HG02610 (cell line): ENCODE results near the gene ANKIB1.
"Not testable (repeated sequence)": the region's sequence is repeated elsewhere in the genome, so short reads cannot be mapped to it uniquely, and the experiment has no call there.

Experiments
- ATAC-seq: cut with Tn5 transposase; IDR thresholded peaks from one replicate; pipeline ENCODE4 v1.9.1; 2021; ENCODE audit warnings: mild to moderate bottlenecking, moderate library complexity; ENCODE audit not compliant: unreplicated experiment

ANKIB1 gene

GRCh38 chr7:92402920-92403759, 157.4 kb downstream of the ANKIB1 start:
- ATAC-seq, result no peak

- no peak for ATAC-seq
Measured at GRCh38 chr7:92403760-92404074, 157.9 kb downstream of the ANKIB1 start.

GRCh38 chr7:92404170-92404614, 158.4 kb downstream of the ANKIB1 start:
- ATAC-seq, result no peak

- ATAC-seq, result no peak
Measured at GRCh38 chr7:92409357-92409756, 163.6 kb downstream of the ANKIB1 start.

- ATAC-seq, result not testable (repeated sequence)
Measured at GRCh38 chr7:92410162-92410561, 164.4 kb downstream of the ANKIB1 start.

GRCh38 chr7:92412745-92413144, 167.0 kb downstream of the ANKIB1 start:
- no peak for ATAC-seq

- no peak for ATAC-seq
Measured at GRCh38 chr7:92413550-92413949, 167.8 kb downstream of the ANKIB1 start.

- no peak for ATAC-seq
Measured at GRCh38 chr7:92415225-92415624, 169.5 kb downstream of the ANKIB1 start.

GRCh38 chr7:92417913-92418312, 172.1 kb downstream of the ANKIB1 start:
- ATAC-seq, result no peak

- no peak for ATAC-seq
Measured at GRCh38 chr7:92421676-92422435, 176.1 kb downstream of the ANKIB1 start.

- ATAC-seq, result no peak
Measured at GRCh38 chr7:92422926-92423325, 177.2 kb downstream of the ANKIB1 start.

GRCh38 chr7:92423710-92424131, 177.9 kb downstream of the ANKIB1 start:
- ATAC-seq, result no peak

- ATAC-seq, result no peak
Measured at GRCh38 chr7:92425311-92425947, 179.7 kb downstream of the ANKIB1 start.

GRCh38 chr7:92427193-92427592, 181.4 kb downstream of the ANKIB1 start:
- ATAC-seq, result no peak

- no peak for ATAC-seq
Measured at GRCh38 chr7:92432299-92432946, 186.6 kb downstream of the ANKIB1 start.

GRCh38 chr7:92433019-92433418, 187.2 kb downstream of the ANKIB1 start:
- ATAC-seq, result no peak

GRCh38 chr7:92435542-92435941, 189.8 kb downstream of the ANKIB1 start:
- ATAC-seq, result no peak

GRCh38 chr7:92436612-92437445, 191.1 kb downstream of the ANKIB1 start:
- ATAC-seq, result no peak

- no peak for ATAC-seq
Measured at GRCh38 chr7:92437956-92438491, 192.2 kb downstream of the ANKIB1 start.

- not testable (repeated sequence) for ATAC-seq
Measured at GRCh38 chr7:92442720-92443119, 196.9 kb downstream of the ANKIB1 start.
